Daoy (cell line): ENCODE measurements around the gene TENM4. TPM values are rescaled to one million over a fixed set of nuclear protein-coding genes. Genes with fewer than 3 reads are reported as not detected.
A peak's percentile ranks its signal among the peaks of the same experiment; 100 is the strongest.
"Not testable (repeated sequence)": the region's sequence is repeated elsewhere in the genome, so short reads cannot be mapped to it uniquely, and the experiment has no call there.

ENCODE experiments used
- DNase-seq: peaks from one replicate; pipeline ENCODE4 v3.0.0-alpha.2; 2015; ENCODE audit warnings: low read depth
- total RNA-seq: library from RNA; depleted of rRNA; stranded (reverse); fragments of >200 nt; shearing (Covaris generic); gene quantifications from 2 replicates; pipeline ENCODE4 v1.2.3, GENCODE V29; 2014

The TENM4 gene
- total RNA-seq, 1 experiment from 2014 or later = 13.6 TPM

GRCh38 chr11:78647986-78648875 is 792.6 kb downstream of the TENM4 start:
- DNase-seq = no peak

DNA sequence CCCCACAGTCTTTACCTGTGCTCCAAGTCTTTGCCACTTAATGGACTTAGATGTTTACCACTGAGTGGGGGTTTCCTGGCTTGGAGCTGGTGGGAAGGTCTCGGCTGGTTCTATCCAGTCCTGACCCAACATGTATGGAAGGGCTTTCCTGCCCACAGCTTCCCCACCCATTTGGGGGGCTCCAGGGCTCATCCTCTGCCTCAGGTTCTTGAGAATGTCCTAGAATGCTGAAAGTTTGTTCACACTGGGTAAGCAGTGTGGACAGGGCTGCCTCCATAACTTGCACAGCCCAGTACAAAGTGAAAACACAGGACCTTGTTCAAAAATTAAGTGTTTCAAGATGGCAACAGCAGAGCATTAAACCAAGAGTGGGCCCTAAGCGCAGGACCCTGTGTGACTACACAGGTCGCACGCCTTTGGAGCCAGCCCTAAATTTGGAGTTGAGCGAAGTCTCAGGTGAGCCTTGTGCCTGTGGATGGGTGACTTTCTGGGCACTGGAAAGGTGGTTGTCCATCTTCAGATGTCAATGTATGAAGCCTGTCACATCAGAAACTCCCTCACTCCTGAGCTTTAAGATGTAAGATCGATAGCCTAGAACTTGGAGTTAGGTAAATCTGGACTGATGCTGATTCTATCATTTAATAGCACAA is 793.4 kb downstream of the TENM4 start:
- no peak for DNase-seq

DNA sequence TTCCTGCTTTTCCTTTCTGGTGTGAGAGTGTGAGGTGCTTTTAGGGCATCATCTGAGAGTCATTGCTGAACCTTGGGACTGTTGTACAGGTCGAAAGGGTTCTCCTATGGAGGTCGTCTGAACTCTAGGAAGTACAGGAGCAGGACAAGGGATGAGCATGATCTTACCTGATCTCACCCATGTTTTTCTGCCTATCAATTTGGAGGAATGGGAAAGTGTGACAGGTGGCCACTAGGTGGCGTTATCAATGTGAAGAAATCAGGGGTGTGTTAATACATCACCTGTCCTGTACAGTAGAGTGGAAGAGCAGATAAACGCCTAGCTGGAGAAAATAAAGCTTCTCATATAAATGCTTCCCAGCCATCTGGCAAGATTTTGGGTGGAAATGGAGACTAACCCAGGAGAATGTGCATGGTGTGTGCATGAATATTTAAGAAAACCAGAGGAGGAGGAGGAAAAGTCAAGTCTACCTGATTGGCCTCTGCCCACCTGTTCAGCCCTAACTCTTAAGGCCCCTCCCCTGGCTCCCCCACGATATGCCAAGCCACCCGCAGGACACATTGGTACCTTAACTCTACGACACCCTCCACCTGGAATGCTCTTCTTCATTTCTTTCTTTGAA is 794.2 kb downstream of the TENM4 start:
- peak; percentile 44 for DNase-seq

GRCh38 chr11:78645226-78646202 is 795.3 kb downstream of the TENM4 start:
- DNase-seq = peak; percentile 74

DNA sequence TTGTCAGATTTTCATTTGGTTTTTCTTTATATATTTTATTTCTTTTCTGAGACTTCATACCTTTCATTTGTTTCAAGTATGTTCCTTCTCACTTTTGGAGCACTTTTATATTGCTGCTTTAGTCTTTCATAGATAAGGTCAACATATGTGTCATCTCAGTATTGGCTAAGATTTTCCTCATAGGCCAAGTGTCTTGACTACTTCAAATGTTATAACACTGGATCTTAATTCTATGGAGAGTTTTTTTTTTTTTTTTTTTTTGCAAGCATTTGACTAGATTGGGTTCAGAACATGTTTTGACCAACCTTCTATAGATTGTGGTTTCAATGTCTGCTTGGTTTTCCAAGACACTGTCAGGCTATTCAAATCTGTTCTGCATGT is 797.2 kb downstream of the TENM4 start:
- DNase-seq = no peak

DNA sequence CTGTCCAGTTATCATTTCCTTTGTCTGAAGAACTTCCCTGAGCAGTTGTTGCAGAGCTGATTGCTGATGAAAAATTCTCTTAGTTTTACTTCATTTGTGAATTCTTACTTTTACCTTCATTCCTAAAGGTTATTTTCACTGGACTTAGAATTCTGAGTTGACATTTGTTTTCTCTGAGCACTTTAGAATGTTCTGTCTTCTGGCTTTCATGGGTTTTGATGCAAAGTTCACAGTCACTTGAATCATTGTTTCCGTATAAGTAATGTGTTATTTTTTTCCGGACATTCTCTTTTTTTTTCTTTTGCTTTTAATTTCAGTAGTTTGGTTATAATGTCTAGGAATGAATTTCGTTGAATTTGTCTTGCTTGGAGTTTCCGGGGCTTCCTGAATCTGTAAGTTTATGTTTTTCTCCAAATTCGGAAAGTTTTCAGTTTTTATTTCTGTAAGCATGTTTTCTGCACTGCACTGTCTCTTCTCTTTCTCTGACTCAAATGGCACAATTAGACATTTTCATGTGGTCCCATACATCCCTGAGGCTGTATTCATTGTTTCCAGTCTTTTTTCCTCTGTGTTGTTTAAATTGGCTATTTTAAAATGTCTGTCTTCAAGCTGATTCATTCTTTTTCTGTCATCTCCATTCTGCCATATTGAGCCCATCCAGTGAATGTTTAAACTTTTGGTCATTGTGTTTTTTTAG is 797.7 kb downstream of the TENM4 start:
- no peak for DNase-seq

GRCh38 chr11:78641541-78641940 is 799.3 kb downstream of the TENM4 start:
- DNase-seq = no peak

DNA sequence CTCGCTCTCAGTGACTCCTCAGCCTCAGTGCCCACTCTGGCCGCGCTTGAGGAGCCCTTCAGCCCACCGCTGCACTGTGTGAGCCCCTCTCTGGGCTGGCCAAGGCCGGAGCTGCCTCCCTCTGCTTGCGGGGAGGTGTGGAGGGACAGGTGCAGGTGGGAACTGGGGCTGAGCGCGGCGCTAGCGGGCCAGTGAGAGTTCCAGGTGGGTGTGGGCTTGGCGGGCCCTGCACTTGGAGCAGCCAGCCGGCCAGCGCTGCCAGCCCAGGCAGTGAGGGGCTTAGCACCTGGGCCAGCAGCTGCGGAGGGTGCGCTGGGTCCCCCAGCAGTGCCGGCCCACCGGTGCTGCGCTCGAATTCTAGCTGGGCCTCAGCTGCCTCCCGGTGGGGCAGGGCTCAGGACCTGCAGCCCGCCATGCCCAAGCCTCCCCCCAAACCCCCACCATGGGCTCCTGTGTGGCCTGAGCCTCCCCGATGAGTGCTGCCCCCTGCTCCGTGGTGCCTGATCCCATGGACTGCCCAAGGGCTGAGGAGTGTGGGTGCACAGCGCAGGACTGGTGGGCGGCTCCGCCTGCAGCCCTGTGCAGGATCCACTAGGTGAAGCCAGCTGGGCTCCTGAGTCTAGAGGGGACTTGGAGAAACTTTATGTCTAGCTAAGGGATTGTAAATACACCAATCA is 802.0 kb downstream of the TENM4 start:
- DNase-seq = no peak

DNA sequence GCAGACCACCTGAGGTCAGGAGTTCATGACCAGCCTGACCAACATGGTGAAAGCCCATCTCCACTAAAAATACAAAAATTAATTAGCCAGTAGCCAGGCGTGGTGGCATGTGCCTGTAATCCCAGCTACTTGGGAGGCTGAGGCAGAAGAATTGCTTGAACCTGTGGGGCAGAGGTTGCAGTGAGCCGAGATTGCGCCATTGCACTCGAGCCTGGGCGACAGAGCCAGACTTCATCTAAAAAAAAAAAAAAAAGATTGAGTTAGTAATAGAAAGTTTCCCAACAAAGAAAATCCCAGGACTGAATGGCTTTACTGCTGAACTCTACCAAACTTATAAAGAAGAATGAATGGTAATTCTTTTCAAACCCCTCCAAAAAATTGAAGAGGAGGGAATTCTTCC is 803.3 kb downstream of the TENM4 start:
- DNase-seq = not testable (repeated sequence)

GRCh38 chr11:78635814-78636506 is 804.9 kb downstream of the TENM4 start:
- DNase-seq = no peak

DNA sequence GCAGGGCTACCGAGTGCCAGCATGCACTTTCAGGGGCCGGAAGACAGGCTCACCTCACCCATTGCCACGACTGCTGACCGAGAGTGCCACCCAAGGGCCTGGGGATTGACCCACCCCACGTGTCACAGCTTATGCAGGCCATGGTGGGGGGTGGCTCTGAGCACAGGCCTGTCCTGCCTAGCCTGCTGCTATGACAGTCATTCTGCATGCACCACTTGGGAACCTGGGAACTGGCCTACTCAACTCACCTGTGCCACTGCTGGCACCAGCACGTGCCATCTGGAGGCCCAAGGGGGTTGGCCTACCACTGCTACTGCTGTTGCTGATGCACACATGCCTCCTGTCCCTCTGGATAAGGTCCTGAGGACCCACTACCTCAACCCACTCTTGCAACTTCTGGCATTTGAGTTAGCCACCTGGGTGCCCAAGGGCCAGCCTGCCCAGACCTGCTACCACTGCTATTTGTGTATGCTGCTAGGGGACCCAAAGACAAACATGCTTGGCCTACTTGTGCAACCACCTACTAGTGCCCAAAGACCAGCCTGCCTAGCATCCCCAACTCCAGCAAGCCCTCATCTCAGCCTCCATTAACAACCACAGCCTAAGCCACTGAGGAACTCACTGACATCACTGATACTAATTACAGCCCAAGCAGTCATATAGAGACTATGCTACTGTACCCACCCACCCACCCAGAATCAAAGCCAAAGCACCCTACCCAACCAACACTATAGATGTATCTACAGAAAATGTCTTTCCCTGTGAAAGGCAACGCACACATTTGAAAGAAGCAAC is 807.1 kb downstream of the TENM4 start:
- DNase-seq = no peak

DNA sequence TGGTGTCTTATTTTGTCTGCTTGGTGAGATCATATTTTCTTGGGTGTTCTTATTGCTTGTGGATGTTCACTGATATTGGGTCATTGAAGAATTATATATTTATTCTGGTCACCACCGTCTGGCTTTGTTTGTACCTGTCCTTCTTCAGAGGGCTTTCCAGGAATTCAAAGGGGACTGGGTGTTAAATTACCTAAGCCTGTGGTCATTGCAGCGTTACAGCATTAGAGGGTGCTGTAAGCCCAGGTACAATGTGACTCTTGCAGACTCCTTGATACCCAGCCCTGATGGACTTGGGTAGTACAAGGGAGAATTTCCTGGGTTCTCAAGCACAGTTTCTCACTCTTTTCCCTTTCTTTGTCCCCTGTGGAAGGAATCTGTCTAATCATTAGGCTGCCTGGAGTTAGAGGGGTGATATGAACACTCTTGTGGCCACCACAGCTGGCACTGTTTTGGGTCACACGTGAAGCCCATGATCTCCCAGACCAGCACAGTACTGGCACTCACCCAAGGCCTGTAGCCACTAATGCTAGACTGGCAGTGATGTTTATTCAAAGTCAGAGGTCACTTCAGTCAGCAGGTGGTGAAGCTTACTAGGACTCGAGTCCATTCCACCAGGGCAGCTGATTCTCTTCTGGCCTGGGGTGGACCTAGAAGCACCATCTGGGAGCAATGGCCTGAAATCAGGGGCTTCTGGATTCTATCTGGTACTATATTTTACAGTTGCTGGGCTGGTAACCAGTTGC is 810.1 kb downstream of the TENM4 start:
- DNase-seq = no peak

GRCh38 chr11:78630155-78630554 is 810.7 kb downstream of the TENM4 start:
- no peak for DNase-seq

DNA sequence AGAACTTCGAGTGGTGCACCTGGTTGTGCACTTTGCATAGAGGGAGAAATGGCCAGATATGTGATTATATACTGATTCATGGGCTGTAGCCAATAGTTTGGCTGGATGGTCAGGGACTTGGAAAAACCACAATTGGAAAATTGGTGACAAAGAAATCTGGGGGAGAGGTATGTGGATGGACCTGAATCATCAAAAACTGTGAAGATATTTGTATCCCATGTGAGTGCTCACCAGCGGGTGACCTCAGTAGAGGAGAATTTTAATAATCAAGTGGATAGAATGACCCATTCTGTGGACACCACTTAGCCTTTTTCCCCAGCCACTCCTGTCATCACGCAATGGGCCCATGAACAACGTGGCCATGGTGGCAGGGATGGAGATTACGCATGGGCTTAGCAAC is 818.2 kb downstream of the TENM4 start:
- DNase-seq = no peak

DNA sequence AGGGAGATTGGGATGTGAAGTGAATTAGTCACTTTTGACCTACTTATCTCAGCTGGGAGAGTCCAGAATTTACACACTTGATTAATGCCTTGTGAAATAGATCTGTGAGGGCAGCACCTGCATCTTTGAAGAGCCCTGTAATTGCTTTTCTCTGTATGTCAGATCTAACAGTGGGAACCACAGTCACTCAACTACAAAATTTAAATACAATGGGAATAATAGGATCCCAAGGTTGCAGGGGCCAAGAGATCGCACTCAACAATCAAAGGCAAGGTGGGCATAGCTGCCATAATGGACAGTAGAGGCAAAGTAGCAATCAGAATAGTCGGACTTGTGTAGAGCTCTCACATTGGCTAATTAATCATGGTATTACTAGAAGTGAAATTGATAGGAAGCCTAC is 820.7 kb downstream of the TENM4 start:
- DNase-seq = no peak

- no peak for DNase-seq
Observed at GRCh38 chr11:78615724-78616123, 825.1 kb downstream of the TENM4 start.

DNA sequence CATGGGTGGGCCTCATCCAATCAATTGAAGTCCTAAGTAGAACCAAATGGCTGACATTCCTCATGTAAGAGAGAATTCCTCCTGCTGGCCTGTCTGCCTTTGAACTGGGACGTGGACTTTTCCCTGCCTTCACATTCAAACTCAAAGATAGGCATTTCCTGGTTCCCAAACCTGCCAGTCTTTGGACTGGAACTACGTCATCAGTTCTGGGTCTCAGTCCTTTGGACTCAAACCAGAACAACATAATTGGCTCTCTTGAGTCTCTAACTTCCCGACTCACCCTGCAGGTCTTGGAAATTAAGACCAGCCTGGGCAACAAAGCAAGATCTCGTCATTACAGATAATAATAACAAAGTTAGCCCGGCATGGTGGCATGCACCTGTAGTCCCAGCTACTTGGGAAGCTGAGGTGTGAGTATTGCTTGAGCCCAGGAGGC is 827.4 kb downstream of the TENM4 start:
- no peak for DNase-seq

- no peak for DNase-seq
Observed at GRCh38 chr11:78612721-78613377, 828.0 kb downstream of the TENM4 start.
